B cell (primary cell): ENCODE data around the gene GBP7. TPM values are rescaled to one million over a fixed set of nuclear protein-coding genes. Genes with fewer than 3 reads are reported as not detected.

Source experiments
- ATAC-seq: fragments of 200-7000 bp; cut with Tn5 transposase; one replicate; pipeline ENCODE4 v1.10.0; 2021; ENCODE audit warnings: low read depth, mild to moderate bottlenecking, moderate number of reproducible peaks, moderate library complexity
- CTCF ChIA-PET: fragments of 350-600 bp; sonication (Branson Sonifier 250); formaldehyde crosslinking; loops from one replicate; lab custom pipeline; 2021; ENCODE audit warnings: antibody characterized with exemption, inconsistent platforms; lab: Charles Lee
- POLR2A ChIA-PET: fragments of 350-600 bp; sonication (Branson Sonifier 250); formaldehyde crosslinking; loops from one replicate; lab custom pipeline; 2021; ENCODE audit warnings: antibody characterized with exemption; lab: Charles Lee
- DNase-seq: peaks from one replicate; pipeline ENCODE4 v3.0.0; 2013
- H2AFZ ChIP-seq: 2 replicates; pipeline ENCODE4 v1.6.1; 2012; ENCODE audit warnings: mild to moderate bottlenecking, low read depth, low read length; ENCODE audit not compliant: insufficient read depth, poor library complexity, severe bottlenecking
- H3K27ac ChIP-seq, 2 donors: 1 replicate in 1 of 2; 2 replicates in 1 of 2; pipeline ENCODE4 v1.5.1; 2012 to 2013; ENCODE audit warnings: low read length in 2 of 2, mild to moderate bottlenecking in 2 of 2, moderate library complexity in 1 of 2
- H3K27me3 ChIP-seq, 4 experiments: fragments of 200-600 bp in 1 of 4; sonication (generic) in 1 of 4; replicated peaks in 1 of 4; 1 replicate in 2 of 4; 2 replicates in 2 of 4; pipeline versions ENCODE4 v1.6.1 to v1.7.0; 2013 to 2016; ENCODE audit warnings: low read length in 3 of 4, mild to moderate bottlenecking in 2 of 4, mixed read lengths in 1 of 4, moderate library complexity in 1 of 4; ENCODE audit not compliant: insufficient read depth in 4 of 4, control insufficient read depth in 3 of 4; ENCODE audit errors: control extremely low read depth in 1 of 4
- H3K36me3 ChIP-seq, 2 experiments: replicated peaks in 1 of 2; 1 replicate in 1 of 2; 2 replicates in 1 of 2; pipeline versions ENCODE4 v1.6.1 to v1.7.1; 2013; ENCODE audit warnings: low read length in 1 of 2; ENCODE audit not compliant: insufficient read depth in 2 of 2, control insufficient read depth in 1 of 2; ENCODE audit errors: control extremely low read depth in 1 of 2, extremely low read depth in 1 of 2
- H3K4me1 ChIP-seq, 2 donors: fragments of 200-600 bp in 1 of 2; sonication (generic) in 1 of 2; 1 replicate in 1 of 2; 2 replicates in 1 of 2; pipeline versions ENCODE4 v1.5.1 to v1.6.1; 2013 to 2017; ENCODE audit warnings: low read length in 2 of 2; ENCODE audit not compliant: control insufficient read depth in 2 of 2, insufficient read depth in 2 of 2
- H3K4me2 ChIP-seq: replicated peaks from 2 replicates; pipeline ENCODE3; 2012; ENCODE audit warnings: mild to moderate bottlenecking, low read depth, low read length; ENCODE audit not compliant: poor library complexity, severe bottlenecking
- H3K4me3 ChIP-seq, 5 experiments: fragments of 200-600 bp in 1 of 5; sonication (generic) in 1 of 5; 1 replicate in 3 of 5; 2 replicates in 2 of 5; pipeline versions ENCODE4 v1.5.1 to v1.7.0; 2011 to 2016; ENCODE audit warnings: low read length in 4 of 5, mild to moderate bottlenecking in 4 of 5, low read depth in 2 of 5, control low read depth in 1 of 5, moderate library complexity in 1 of 5; ENCODE audit not compliant: insufficient read depth in 1 of 5; ENCODE audit errors: control extremely low read depth in 1 of 5, extremely low read depth in 1 of 5
- H3K79me2 ChIP-seq: fragments of 200-600 bp; sonication (generic); one replicate; pipeline ENCODE4 v1.6.0; 2016; ENCODE audit warnings: low read length; ENCODE audit not compliant: control insufficient read depth, insufficient read depth
- H3K9ac ChIP-seq: fragments of 200-600 bp; sonication (generic); 2 replicates; pipeline ENCODE4 v1.6.1; 2017; ENCODE audit warnings: mild to moderate bottlenecking, low read length, moderate library complexity
- H3K9me3 ChIP-seq, 3 donors: one replicate each; pipeline versions ENCODE4 v1.6.1 to v1.7.1; 2013; ENCODE audit warnings: low read length in 2 of 3; ENCODE audit not compliant: control insufficient read depth in 2 of 3, insufficient read depth in 1 of 3; ENCODE audit errors: control extremely low read depth in 1 of 3
- H4K20me1 ChIP-seq: 2 replicates; pipeline ENCODE4 v1.6.0; 2012; ENCODE audit warnings: mild to moderate bottlenecking, low read length; ENCODE audit not compliant: insufficient read depth, control insufficient read depth, poor library complexity, severe bottlenecking
- H3K27ac Mint-ChIP-seq: one replicate; pipeline ENCODE4 v1.8.0; 2021; ENCODE audit warnings: mixed read lengths
- H3K27me3 Mint-ChIP-seq: one replicate; pipeline ENCODE4 v1.8.0; 2021; ENCODE audit warnings: mixed read lengths
- H3K4me1 Mint-ChIP-seq: one replicate; pipeline ENCODE4 v1.8.0; 2021; ENCODE audit warnings: mixed read lengths
- H3K4me3 Mint-ChIP-seq: one replicate; pipeline ENCODE4 v1.8.0; 2021; ENCODE audit warnings: mixed read lengths
- H3K9me3 Mint-ChIP-seq: one replicate; pipeline ENCODE4 v1.8.0; 2022; ENCODE audit warnings: mixed read lengths; ENCODE audit not compliant: insufficient read depth
- EZH2 ChIP-seq: IDR thresholded peaks from 2 replicates; pipeline ENCODE4 v1.6.1; 2012; ENCODE audit warnings: borderline replicate concordance, low read depth, mild to moderate bottlenecking, moderate library complexity, low read length; ENCODE audit not compliant: insufficient read depth, poor library complexity, severe bottlenecking
- WGBS: methylation state at CpG from one replicate; pipeline ENCODE4 v1.1.5; 2013; ENCODE audit warnings: missing lambda C conversion rate; ENCODE audit not compliant: insufficient coverage; 5-methylcytosine and 5-hydroxymethylcytosine counted together
- intact Hi-C: fragments of 100-400 bp; cut with micrococcal nuclease; formaldehyde crosslinking; loops from one replicate; pipeline ENCODE4 v1.10.0; 2022
- polyA plus RNA-seq: library from polyadenylated mRNA; depleted of rRNA; stranded (reverse); fragments of >200 nt; gene quantifications from 2 replicates; pipeline ENCODE4 v1.2.3, GENCODE V29; 2012
- total RNA-seq, 2 donors: library from RNA; stranded (reverse); fragments of 120-200 nt in 1 of 2; gene quantifications; 1 replicate in 1 of 2; 2 replicates in 1 of 2; pipeline versions ENCODE4 v1.2.3 to v1.2.4, GENCODE V29; 2013 to 2022
- TF ChIP-seq, protein P1 (sequence below): fragments of 200-600 bp; IDR thresholded peaks from one replicate; pipeline ENCODE4 v1.8.0; 2022; ENCODE audit warnings: antibody characterized with exemption, mild to moderate bottlenecking

GBP7 gene
- total and polyA plus RNA-seq, 2 donors (not counting 1 experiment from before 2014, with no cell fraction given), result not detected

DNA sequence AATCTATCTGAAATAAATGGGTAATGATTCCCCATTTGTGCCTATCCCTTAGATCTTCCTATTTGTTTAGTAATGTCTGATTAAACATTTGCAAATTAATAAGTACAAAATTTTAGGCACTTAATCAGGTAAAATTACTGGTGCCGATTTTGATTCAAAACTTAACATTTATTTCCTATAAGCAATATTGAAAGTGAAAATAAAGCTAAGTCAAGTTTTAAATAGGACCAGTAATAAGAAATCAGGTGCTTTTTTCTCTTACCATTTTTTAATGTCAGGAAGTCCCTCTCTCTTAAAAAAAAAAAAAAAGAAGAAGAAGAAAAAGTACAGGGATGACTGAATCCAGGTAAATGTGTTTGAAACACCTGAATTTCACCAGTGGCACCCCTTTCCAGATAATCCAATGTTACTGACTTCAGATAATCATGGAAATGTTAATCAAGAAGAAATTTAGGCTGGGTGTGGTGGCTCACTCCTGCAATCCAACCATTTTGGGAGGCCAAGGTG is 23.8 kb upstream of the GBP7 start:
- Histone ChIP-seq H2AFZ (peak overlapping the region; percentile 85), H3K4me3 (peak overlapping the region; percentile 59 to 89 (median 83)), H3K4me2 (peak overlapping the region; percentile 79), H3K4me1 (peaks cover 34 to 37% of the 10 kb centered on the region in 2 donors), H3K9ac (peak overlapping the region; percentile 83), H3K79me2 (peaks cover 22% of the 10 kb centered on the region), H3K27me3 (no peaks in the 10 kb centered on the region), H4K20me1 (no peaks in the 10 kb centered on the region), H3K9me3 (peaks cover 0 to 4% (median 2%) of the 10 kb centered on the region in 3 donors), H3K36me3 (peaks cover 0 to 6% of the 10 kb centered on the region in 2 experiments), H3K27ac (peak overlapping the region; percentile 74 to 85)
- DNase-seq, result peak; percentile 42
- POLR2A ChIA-PET, result interaction anchor here (0.6 to 1.3 kb wide), 2 partner anchors 20 to 73 kb away, joined by 4 to 5 read pairs; no protein-coding TSS in a partner anchor
- CTCF ChIA-PET, result no interaction called here
- peaks cover 48% of the 10 kb centered on the region for H3K4me1 Mint-ChIP-seq
- ATAC-seq, result no peak
- peak overlapping the region; percentile 88 for H3K27ac Mint-ChIP-seq
- no peaks in the 10 kb centered on the region for H3K27me3 Mint-ChIP-seq
- peaks cover 6% of the 10 kb centered on the region for H3K9me3 Mint-ChIP-seq
- no CpG with 5 or more reads among the region's 1 CpG for whole genome bisulfite sequencing
- intact Hi-C loops, result loop anchor here (2.0 kb wide), 3 partner anchors 73 to 159 kb away; partner anchors contain the start of genes GBP2 and GBP5
- TF ChIP-seq, protein P1, sequence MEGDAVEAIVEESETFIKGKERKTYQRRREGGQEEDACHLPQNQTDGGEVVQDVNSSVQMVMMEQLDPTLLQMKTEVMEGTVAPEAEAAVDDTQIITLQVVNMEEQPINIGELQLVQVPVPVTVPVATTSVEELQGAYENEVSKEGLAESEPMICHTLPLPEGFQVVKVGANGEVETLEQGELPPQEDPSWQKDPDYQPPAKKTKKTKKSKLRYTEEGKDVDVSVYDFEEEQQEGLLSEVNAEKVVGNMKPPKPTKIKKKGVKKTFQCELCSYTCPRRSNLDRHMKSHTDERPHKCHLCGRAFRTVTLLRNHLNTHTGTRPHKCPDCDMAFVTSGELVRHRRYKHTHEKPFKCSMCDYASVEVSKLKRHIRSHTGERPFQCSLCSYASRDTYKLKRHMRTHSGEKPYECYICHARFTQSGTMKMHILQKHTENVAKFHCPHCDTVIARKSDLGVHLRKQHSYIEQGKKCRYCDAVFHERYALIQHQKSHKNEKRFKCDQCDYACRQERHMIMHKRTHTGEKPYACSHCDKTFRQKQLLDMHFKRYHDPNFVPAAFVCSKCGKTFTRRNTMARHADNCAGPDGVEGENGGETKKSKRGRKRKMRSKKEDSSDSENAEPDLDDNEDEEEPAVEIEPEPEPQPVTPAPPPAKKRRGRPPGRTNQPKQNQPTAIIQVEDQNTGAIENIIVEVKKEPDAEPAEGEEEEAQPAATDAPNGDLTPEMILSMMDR, result no peak
- TF ChIP-seq EZH2, result no peak
- peak overlapping the region; percentile 94 for H3K4me3 Mint-ChIP-seq

DNA sequence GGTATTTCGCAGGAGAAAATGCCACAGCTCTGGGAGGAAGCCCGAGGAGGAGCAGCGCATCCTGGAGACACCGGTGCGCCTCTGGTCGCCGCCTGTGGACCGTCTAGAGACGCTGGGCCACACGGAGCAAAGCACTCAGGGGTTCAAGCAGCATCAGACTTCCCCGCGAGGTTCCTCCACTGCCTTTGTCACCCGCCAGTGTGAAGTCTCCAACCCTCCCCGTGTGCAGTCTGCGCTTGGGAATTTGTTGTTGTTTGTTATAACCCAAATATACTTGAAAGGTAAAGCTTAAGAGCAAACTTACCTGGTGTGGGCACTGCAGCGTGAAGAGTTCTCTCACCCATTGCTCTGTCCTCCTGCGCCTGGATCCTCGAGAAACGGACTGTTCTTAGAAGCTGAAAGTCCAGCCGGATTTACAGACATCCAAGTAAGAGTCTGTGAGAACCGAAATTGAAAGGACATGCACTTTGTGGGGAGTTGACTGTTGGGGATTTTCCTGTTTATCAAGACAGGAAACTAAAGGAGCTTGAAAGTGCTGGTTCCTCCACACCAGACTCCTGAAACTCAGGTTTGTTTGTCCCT is 22.8 kb upstream of the GBP7 start, which contains the start of gene GBP4:
GBP4 (minus strand) TSS at position 452 of the 582 bp plus-strand sequence; CDS start at position 344, 108 bp downstream.
- H4K20me1 ChIP-seq, result no peaks in the 10 kb centered on the region
- Mint-ChIP-seq H3K27ac (peak within 1 kb of the TSS; percentile 88), H3K4me3 (peak within 1 kb of the TSS; percentile 94), H3K4me1 (peaks cover 48% of the 10 kb centered on the region), H3K9me3 (no peaks in the 10 kb centered on the region), H3K27me3 (no peaks in the 10 kb centered on the region)
- ChIA-PET POLR2A (interaction anchor here (1.1 to 1.3 kb wide), 2 partner anchors 72 to 74 kb away, joined by 4 to 5 read pairs; partner anchors contain the start of gene GBP5), CTCF (interaction anchor here (1.0 to 1.3 kb wide), 4 partner anchors 72 to 160 kb away, joined by 3 to 7 read pairs (median 4); no protein-coding TSS in a partner anchor)
- H3K27ac ChIP-seq, result peak within 1 kb of the TSS; percentile 74 to 85
- H3K27me3 ChIP-seq, result no peaks in the 10 kb centered on the region
- H3K4me3 ChIP-seq, result peak within 1 kb of the TSS; percentile 59 to 89 (median 83)
- peaks cover 0 to 13% of the 10 kb centered on the region in 2 experiments for H3K36me3 ChIP-seq
- TF ChIP-seq, protein P1, result no peak
- TF ChIP-seq EZH2, result no peak
- peak within 1 kb of the TSS; percentile 85 for H2AFZ ChIP-seq
- peaks cover 22% of the 10 kb centered on the region for H3K79me2 ChIP-seq
- DNase-seq (peak; percentile 72), ATAC-seq (peak; percentile 44)
- H3K4me1 ChIP-seq, result peaks cover 34 to 37% of the 10 kb centered on the region in 2 donors
- peak within 1 kb of the TSS; percentile 83 for H3K9ac ChIP-seq
- WGBS, result under 1% methylated on average over 18 of the region's 21 CpGs
- no peaks in the 10 kb centered on the region for H3K9me3 ChIP-seq
- intact Hi-C loops, result loop anchor here (2.0 kb wide), 1 partner anchor 74 kb away; the partner anchor contains the start of gene GBP5
- H3K4me2 ChIP-seq, result peak within 1 kb of the TSS; percentile 79
